AG08395 (cell line): ENCODE results near the gene ARHGEF10L.

ENCODE experiments used
- DNase-seq: peaks from one replicate; pipeline ENCODE4 v3.0.0; 2012; ENCODE audit warnings: mixed read lengths, low spot score

The ARHGEF10L gene

GRCh38 chr1:17711577-17711910, 172.0 kb downstream of the ARHGEF10L start:
- no peak for DNase-seq

GRCh38 chr1:17711941-17712340, 172.4 kb downstream of the ARHGEF10L start:
- DNase-seq, result no peak

GRCh38 chr1:17713993-17714392, 174.5 kb downstream of the ARHGEF10L start:
- no peak for DNase-seq

GRCh38 chr1:17717594-17718535, 178.4 kb downstream of the ARHGEF10L start:
- DNase-seq, result no peak

- peak; percentile 27 for DNase-seq
These were observed 180.4 kb downstream of the ARHGEF10L start for GRCh38 chr1:17719874-17720273.

- no peak for DNase-seq
These were observed 181.9 kb downstream of the ARHGEF10L start for GRCh38 chr1:17721444-17721843.

GRCh38 chr1:17723684-17724083, 184.2 kb downstream of the ARHGEF10L start:
- no peak for DNase-seq

GRCh38 chr1:17724150-17724549, 184.7 kb downstream of the ARHGEF10L start:
- no peak for DNase-seq

- no peak for DNase-seq
These were observed 185.7 kb downstream of the ARHGEF10L start for GRCh38 chr1:17725084-17725719.

GRCh38 chr1:17725811-17726582, 186.5 kb downstream of the ARHGEF10L start:
- no peak for DNase-seq

GRCh38 chr1:17728123-17728712, 188.7 kb downstream of the ARHGEF10L start:
- DNase-seq, result no peak

- no peak for DNase-seq
These were observed 189.8 kb downstream of the ARHGEF10L start for GRCh38 chr1:17729248-17729647.

GRCh38 chr1:17729909-17730308, 190.4 kb downstream of the ARHGEF10L start:
- no peak for DNase-seq

- DNase-seq, result no peak
These were observed 192.0 kb downstream of the ARHGEF10L start for GRCh38 chr1:17731460-17731859.

GRCh38 chr1:17732475-17732874, 193.0 kb downstream of the ARHGEF10L start:
- DNase-seq, result peak; percentile 77

- DNase-seq, result no peak
These were observed 194.2 kb downstream of the ARHGEF10L start for GRCh38 chr1:17733661-17734060.

- no peak for DNase-seq
These were observed 195.1 kb downstream of the ARHGEF10L start for GRCh38 chr1:17734609-17735008.

GRCh38 chr1:17735348-17735747, 195.8 kb downstream of the ARHGEF10L start:
- DNase-seq, result no peak

- no peak for DNase-seq
These were observed 196.3 kb downstream of the ARHGEF10L start for GRCh38 chr1:17735793-17736192.

- no peak for DNase-seq
These were observed 197.1 kb downstream of the ARHGEF10L start for GRCh38 chr1:17736625-17737024.

GRCh38 chr1:17739050-17739449, 199.6 kb downstream of the ARHGEF10L start:
- no peak for DNase-seq

GRCh38 chr1:17741052-17741451, 201.6 kb downstream of the ARHGEF10L start:
- no peak for DNase-seq
